ENCODE data around the gene C3orf85. TPM values are rescaled to one million over a fixed set of nuclear protein-coding genes. Genes with fewer than 3 reads are reported as not detected.

Gene C3orf85
- total and polyA plus RNA-seq, 12 donors = not detected

DNA sequence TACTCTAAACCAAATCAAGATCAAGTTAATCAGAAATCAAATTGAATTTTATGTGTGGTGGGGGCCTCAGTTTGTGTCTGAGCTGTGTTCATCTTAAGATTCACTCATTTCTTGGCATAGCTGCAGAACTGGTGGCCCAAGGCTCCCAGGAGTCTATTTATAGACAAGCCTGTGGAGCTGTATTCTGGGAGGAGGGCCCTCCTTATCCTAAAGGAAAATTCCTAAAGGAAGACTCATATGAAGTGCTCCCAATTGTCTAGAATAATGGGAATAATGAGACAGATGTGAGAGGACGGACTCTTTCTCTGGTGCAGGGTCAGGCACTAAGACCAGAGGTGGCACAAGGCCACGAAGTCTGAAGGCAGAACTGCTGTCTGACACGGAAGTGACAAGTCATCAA lies 38.9 kb downstream of the C3orf85 start:
- WGBS, 4 donors = 74 to 78% (median 77%) methylated on average over 3 of the region's 3 CpGs
- TF ChIP-seq, protein P1, sequence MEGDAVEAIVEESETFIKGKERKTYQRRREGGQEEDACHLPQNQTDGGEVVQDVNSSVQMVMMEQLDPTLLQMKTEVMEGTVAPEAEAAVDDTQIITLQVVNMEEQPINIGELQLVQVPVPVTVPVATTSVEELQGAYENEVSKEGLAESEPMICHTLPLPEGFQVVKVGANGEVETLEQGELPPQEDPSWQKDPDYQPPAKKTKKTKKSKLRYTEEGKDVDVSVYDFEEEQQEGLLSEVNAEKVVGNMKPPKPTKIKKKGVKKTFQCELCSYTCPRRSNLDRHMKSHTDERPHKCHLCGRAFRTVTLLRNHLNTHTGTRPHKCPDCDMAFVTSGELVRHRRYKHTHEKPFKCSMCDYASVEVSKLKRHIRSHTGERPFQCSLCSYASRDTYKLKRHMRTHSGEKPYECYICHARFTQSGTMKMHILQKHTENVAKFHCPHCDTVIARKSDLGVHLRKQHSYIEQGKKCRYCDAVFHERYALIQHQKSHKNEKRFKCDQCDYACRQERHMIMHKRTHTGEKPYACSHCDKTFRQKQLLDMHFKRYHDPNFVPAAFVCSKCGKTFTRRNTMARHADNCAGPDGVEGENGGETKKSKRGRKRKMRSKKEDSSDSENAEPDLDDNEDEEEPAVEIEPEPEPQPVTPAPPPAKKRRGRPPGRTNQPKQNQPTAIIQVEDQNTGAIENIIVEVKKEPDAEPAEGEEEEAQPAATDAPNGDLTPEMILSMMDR (IDR thresholded peaks at IDR 0.05) = no peak
- no peak for TF ChIP-seq POLR2A (IDR thresholded peaks at IDR 0.05)
- Histone ChIP-seq H3K27ac (no peak overlapping the region), H3K9me3 (replicated peaks in 1 of 3) (no peaks in the 10 kb centered on the region), H3K4me3 (no peak overlapping the region), H3K4me1 (replicated peaks in 1 of 2) (no peaks in the 10 kb centered on the region), H3K36me3 (replicated peaks in 1 of 2) (no peaks in the 10 kb centered on the region), H3K27me3 (no peaks in the 10 kb centered on the region)
- intact Hi-C loops (cut with DNase I) = no loop called here
- no peak for DNase-seq

DNA sequence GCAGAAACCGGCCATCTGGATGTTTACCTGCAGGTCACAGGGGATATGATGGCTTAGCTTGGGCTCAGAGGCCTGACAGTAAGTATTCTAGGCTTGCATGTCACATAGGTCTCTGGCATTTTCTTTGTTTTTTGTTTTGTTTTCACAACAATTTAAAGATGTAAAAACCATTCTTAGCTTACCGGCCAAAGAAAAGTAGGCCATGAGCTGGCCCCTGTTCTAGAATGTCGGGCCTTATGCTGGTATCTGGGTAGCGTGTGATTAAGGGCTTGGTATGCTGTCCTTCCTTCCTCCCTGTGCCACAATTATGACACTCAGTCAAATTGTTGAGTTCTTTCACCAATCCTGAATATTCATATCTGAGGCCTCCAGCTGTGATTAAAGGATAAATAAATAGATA lies 40.2 kb downstream of the C3orf85 start:
- intact Hi-C loops (cut with DNase I) = no loop called here
- Histone ChIP-seq H3K27me3 (no peaks in the 10 kb centered on the region), H3K4me3 (no peak overlapping the region), H3K4me1 (replicated peaks in 1 of 2) (no peaks in the 10 kb centered on the region), H3K36me3 (replicated peaks in 1 of 2) (no peaks in the 10 kb centered on the region), H3K9me3 (replicated peaks in 1 of 3) (no peaks in the 10 kb centered on the region), H3K27ac (no peak overlapping the region)
- no peak for DNase-seq
- TF ChIP-seq POLR2A (IDR thresholded peaks at IDR 0.05) = no peak
- TF ChIP-seq, protein P1 (IDR thresholded peaks at IDR 0.05) = no peak
- 90 to 97% (median 92%) methylated on average over 4 of the region's 4 CpGs for WGBS, 4 donors

DNA sequence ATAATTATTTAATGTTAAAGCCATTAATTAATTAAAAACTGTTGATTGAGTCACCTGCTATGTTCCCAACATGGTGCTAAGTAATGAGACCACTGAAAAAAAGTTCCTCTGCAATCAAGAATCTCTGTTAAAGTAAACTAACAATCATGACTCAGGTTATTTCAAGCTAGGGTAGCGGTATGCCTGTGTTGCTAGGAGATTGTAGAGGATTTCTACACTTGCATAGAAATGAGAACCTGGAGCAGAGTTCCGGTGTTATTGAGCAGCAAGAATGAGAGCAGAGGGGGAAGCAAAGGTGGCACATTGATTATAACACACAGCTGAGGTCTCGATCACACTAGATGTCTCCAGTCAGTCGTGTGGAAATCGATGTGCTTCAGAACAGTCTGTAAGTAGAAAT lies 41.4 kb downstream of the C3orf85 start:
- H3K4me3 ChIP-seq = no peak overlapping the region
- H3K27ac ChIP-seq = no peak overlapping the region
- 81 to 92% (median 89%) methylated on average over 5 of the region's 5 CpGs for WGBS, 4 donors
- no peaks in the 10 kb centered on the region for H3K36me3 ChIP-seq (replicated peaks in 1 of 2)
- TF ChIP-seq, protein P1 (IDR thresholded peaks at IDR 0.05) = no peak
- TF ChIP-seq POLR2A (IDR thresholded peaks at IDR 0.05) = no peak
- H3K4me1 ChIP-seq (replicated peaks in 1 of 2) = no peaks in the 10 kb centered on the region
- H3K9me3 ChIP-seq (replicated peaks in 1 of 3) = no peaks in the 10 kb centered on the region
- H3K27me3 ChIP-seq = no peaks in the 10 kb centered on the region
- no peak for DNase-seq
- intact Hi-C loops (cut with DNase I) = no loop called here

DNA sequence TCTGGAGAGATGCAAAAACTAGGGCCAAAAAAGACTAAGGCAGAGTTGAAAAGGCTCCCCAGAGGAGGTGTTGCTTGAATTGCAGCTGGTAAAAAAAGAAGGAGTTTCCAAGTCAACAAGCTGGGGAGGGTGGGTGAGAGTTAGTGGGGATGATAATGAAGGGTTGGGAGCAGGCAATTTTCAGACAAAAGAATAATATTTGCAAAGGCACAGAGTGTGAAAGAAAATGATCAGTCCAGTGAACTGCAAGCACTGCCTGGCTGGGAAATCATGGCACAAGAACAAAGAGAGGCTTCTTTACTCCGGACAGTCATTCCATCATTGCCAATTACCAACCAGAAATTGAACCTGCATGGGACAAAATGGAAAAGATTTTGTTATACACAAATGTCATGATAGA lies 42.2 kb downstream of the C3orf85 start:
- WGBS, 4 donors = 48 to 58% (median 51%) methylated on average over 1 of the region's 1 CpG
- Histone ChIP-seq H3K9me3 (replicated peaks in 1 of 3) (no peaks in the 10 kb centered on the region), H3K4me3 (no peak overlapping the region), H3K27ac (no peak overlapping the region), H3K27me3 (no peaks in the 10 kb centered on the region), H3K4me1 (replicated peaks in 1 of 2) (no peaks in the 10 kb centered on the region), H3K36me3 (replicated peaks in 1 of 2) (no peaks in the 10 kb centered on the region)
- no peak for DNase-seq
- intact Hi-C loops (cut with DNase I) = no loop called here
- TF ChIP-seq, protein P1 (IDR thresholded peaks at IDR 0.05) = no peak
- TF ChIP-seq POLR2A (IDR thresholded peaks at IDR 0.05) = no peak

All from adrenal gland (tissue), 12 donors.